NCI-H748 (cell line): ENCODE results near the gene CYB561.

Experiments used
- DNase-seq: peaks from one replicate; lab custom pipeline; 2025; ENCODE audit not compliant: unreplicated experiment; lab: John Stamatoyannopoulos, UW

The CYB561 gene

GRCh38 chr17:63452046-63452961 lies 6.2 kb upstream of the CYB561 start:
- DNase-seq = no peak

GRCh38 chr17:63451150-63451549 lies 5.0 kb upstream of the CYB561 start:
- DNase-seq = no peak

- no peak for DNase-seq
Measured at GRCh38 chr17:63450551-63450950, 4.4 kb upstream of the CYB561 start.

GRCh38 chr17:63448655-63449054 lies 2.5 kb upstream of the CYB561 start:
- DNase-seq = no peak

GRCh38 chr17:63447471-63448009 lies 1.4 kb upstream of the CYB561 start:
- no peak for DNase-seq

GRCh38 chr17:63446753-63447470 lies 806 bp upstream of the CYB561 start:
- DNase-seq = peak; percentile 35

GRCh38 chr17:63445571-63445953 lies 544 bp downstream of the CYB561 start:
- peak; percentile 75 for DNase-seq

GRCh38 chr17:63445065-63445464 lies 1.0 kb downstream of the CYB561 start:
- no peak for DNase-seq

GRCh38 chr17:63444457-63444856 lies 1.6 kb downstream of the CYB561 start:
- no peak for DNase-seq

GRCh38 chr17:63443053-63443452 lies 3.1 kb downstream of the CYB561 start:
- no peak for DNase-seq

- no peak for DNase-seq
Measured at GRCh38 chr17:63442549-63443035, 3.5 kb downstream of the CYB561 start.

- DNase-seq = no peak
Measured at GRCh38 chr17:63442074-63442473, 4.0 kb downstream of the CYB561 start.

GRCh38 chr17:63441654-63442053 lies 4.5 kb downstream of the CYB561 start:
- no peak for DNase-seq

- DNase-seq = no peak
Measured at GRCh38 chr17:63440770-63441335, 5.3 kb downstream of the CYB561 start.

GRCh38 chr17:63440127-63440769 lies 5.9 kb downstream of the CYB561 start:
- DNase-seq = no peak

GRCh38 chr17:63439687-63440086 lies 6.4 kb downstream of the CYB561 start:
- no peak for DNase-seq

- DNase-seq = no peak
Measured at GRCh38 chr17:63438092-63439051, 7.7 kb downstream of the CYB561 start.

- DNase-seq = no peak
Measured at GRCh38 chr17:63437287-63438091, 8.6 kb downstream of the CYB561 start.

- DNase-seq = no peak
Measured at GRCh38 chr17:63436523-63437110, 9.5 kb downstream of the CYB561 start.
